Right lobe of liver (tissue), 4 donors: ENCODE data around the gene PCNX2.

Experiments used
- CTCF ChIP-seq, 4 donors: fragments of 200-600 bp in 3 of 4; fragments of 450-650 bp in 1 of 4; IDR thresholded peaks; one replicate each; pipeline versions ENCODE4 v1.5.1 to v1.8.0; 2016 to 2022; ENCODE audit warnings: antibody characterized with exemption in 4 of 4, mild to moderate bottlenecking in 2 of 4
- POLR2A ChIP-seq: fragments of 450-650 bp; IDR thresholded peaks from one replicate; pipeline ENCODE4 v1.6.1; 2017; ENCODE audit warnings: antibody characterized with exemption, mild to moderate bottlenecking
- donor health status: DM: no; HTN: no; CAD: no.
- donor health status: DM: no; HTN: no; CAD: no.
- donor health status: DM: no; HTN: yes; CAD: no.

- TF ChIP-seq CTCF (IDR thresholded peaks at IDR 0.05) (no peak), POLR2A (no peak)
These were observed 4.8 kb upstream of the PCNX2 start for GRCh38 chr1:233300326-233300725.
